ENCODE measurements around the gene DEFB132. TPM values are rescaled to one million over a fixed set of nuclear protein-coding genes. Genes with fewer than 3 reads are reported as not detected.

DEFB132 gene
- total and polyA plus RNA-seq, 2 of the 13 experiments (the other 11 are each of a cell fraction or from before 2014, with no cell fraction given): not detected

DNA sequence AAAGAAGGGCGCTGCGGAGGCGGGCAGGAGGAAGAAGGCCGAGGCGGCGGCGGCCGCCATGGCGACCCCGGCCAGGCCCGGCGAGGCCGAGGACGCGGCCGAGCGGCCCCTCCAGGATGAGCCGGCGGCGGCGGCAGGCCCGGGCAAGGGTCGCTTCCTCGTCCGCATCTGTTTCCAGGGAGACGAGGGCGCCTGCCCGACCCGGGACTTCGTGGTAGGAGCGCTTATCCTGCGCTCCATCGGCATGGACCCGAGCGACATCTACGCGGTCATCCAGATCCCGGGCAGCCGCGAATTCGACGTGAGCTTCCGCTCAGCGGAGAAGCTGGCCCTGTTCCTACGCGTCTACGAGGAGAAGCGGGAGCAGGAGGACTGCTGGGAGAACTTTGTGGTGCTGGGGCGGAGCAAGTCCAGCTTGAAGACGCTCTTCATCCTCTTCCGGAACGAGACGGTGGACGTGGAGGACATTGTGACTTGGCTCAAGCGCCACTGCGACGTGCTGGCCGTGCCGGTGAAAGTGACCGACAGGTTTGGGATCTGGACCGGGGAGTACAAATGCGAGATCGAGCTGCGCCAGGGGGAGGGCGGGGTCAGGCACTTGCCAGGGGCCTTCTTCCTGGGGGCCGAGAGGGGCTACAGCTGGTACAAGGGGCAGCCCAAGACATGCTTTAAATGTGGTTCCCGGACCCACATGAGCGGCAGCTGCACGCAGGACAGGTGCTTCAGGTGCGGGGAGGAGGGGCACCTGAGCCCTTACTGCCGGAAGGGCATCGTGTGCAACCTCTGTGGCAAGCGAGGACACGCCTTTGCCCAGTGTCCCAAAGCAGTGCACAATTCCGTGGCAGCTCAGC is 40.6 kb downstream of the DEFB132 start (continued):
- TF ChIP-seq EP300 (IDR thresholded peaks at IDR 0.05; ENCODE audit: low read depth in 2 of 2, low read length in 2 of 2) (no peak), EP300 (CRISPR knock-in tag; IDR thresholded peaks at IDR 0.05; ENCODE audit: borderline replicate concordance) (no peak), ZBTB3 (CRISPR knock-in tag; IDR thresholded peaks at IDR 0.05; ENCODE audit: borderline replicate concordance, low read depth) (no peak), RCOR2 (CRISPR knock-in tag; IDR thresholded peaks at IDR 0.05) (peak; percentile 22; the same call in 1 of the 2 replicates), TARDBP (CRISPR knock-in tag; IDR thresholded peaks at IDR 0.05) (peak; percentile 77), EEA1 (CRISPR knock-in tag; IDR thresholded peaks at IDR 0.05; ENCODE audit: borderline replicate concordance) (peak; percentile 88), PCBP2 (optimal IDR thresholded peaks at IDR 0.05; ENCODE audit: low read depth, low read length, poor library complexity, severe bottlenecking) (no peak), AGO1 (IDR thresholded peaks at IDR 0.05; ENCODE audit: low read depth, low read length, poor library complexity, severe bottlenecking) (peak; percentile 42), SMC3 (IDR thresholded peaks at IDR 0.05; ENCODE audit: low read length) (no peak; the same call in 1 of the 2 replicates), TOE1 (CRISPR knock-in tag; IDR thresholded peaks at IDR 0.05) (no peak)
- TF ChIP-seq, protein P1, sequence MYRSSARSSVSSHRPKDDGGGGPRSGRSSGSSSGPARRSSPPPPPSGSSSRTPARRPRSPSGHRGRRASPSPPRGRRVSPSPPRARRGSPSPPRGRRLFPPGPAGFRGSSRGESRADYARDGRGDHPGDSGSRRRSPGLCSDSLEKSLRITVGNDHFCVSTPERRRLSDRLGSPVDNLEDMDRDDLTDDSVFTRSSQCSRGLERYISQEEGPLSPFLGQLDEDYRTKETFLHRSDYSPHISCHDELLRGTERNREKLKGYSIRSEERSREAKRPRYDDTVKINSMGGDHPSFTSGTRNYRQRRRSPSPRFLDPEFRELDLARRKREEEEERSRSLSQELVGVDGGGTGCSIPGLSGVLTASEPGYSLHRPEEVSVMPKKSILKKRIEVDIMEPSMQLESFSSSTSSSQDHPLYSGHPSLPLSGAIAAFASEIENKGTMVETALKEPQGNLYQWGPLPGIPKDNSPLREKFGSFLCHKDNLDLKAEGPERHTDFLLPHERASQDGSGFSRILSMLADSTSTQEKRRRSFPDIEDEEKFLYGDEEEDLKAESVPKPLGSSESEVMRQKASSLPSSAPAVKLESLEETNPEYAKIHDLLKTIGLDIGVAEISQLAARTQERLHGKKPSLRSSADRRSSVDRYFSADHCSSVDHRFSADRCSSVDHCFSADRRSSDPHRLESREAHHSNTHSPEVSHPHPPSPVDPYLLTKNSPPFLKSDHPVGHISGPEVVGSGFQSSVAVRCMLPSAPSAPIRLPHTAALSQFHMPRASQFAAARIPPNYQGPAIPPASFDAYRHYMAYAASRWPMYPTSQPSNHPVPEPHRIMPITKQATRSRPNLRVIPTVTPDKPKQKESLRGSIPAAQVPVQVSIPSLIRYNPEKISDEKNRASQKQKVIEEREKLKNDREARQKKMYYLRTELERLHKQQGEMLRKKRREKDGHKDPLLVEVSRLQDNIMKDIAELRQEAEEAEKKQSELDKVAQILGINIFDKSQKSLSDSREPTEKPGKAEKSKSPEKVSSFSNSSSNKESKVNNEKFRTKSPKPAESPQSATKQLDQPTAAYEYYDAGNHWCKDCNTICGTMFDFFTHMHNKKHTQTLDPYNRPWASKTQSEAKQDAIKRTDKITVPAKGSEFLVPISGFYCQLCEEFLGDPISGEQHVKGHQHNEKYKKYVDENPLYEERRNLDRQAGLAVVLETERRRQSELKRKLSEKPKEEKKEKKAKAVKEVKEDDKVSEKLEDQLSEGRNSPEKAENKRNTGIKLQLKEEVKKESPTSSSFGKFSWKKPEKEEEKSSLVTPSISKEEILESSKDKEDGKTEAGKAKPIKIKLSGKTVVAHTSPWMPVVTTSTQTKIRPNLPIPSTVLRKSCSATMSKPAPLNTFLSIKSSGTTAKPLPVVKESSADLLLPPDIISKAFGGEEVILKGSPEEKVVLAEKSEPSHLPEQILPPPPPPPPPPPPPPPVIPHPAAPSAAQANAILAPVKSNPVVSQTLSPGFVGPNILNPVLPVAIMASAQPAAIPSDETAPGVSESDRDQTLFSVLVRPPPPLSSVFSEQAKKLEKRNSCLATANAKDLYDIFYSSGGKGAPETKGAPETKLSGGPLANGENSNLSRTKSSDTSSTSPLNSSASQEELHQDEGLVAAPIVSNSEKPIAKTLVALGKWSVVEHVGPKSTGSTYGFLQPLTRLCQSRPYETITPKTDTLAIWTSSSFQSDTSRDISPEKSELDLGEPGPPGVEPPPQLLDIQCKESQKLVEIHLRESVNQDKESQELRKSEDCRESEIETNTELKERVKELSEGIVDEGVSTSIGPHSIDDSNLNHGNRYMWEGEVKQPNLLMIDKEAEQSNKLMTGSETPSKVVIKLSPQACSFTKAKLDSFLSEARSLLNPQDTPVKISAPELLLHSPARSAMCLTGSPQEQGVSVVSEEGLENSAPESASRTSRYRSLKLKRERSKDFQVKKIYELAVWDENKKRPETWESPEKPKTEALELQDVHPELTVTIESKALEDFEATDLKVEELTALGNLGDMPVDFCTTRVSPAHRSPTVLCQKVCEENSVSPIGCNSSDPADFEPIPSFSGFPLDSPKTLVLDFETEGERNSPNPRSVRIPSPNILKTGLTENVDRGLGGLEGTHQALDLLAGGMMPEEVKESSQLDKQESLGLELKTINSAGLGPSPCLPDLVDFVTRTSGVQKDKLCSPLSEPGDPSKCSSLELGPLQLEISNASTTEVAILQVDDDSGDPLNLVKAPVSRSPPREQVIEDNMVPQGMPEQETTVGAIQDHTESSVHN (CRISPR knock-in tag; IDR thresholded peaks at IDR 0.05): peak; percentile 46; the same call in 1 of the 2 replicates
- TF ChIP-seq, protein P2, sequence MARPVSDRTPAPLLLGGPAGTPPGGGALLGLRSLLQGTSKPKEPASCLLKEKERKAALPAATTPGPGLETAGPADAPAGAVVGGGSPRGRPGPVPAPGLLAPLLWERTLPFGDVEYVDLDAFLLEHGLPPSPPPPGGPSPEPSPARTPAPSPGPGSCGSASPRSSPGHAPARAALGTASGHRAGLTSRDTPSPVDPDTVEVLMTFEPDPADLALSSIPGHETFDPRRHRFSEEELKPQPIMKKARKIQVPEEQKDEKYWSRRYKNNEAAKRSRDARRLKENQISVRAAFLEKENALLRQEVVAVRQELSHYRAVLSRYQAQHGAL (CRISPR knock-in tag; IDR thresholded peaks at IDR 0.05; ENCODE audit: not compliant biosample characterization): no peak
- TF ChIP-seq, protein P3, sequence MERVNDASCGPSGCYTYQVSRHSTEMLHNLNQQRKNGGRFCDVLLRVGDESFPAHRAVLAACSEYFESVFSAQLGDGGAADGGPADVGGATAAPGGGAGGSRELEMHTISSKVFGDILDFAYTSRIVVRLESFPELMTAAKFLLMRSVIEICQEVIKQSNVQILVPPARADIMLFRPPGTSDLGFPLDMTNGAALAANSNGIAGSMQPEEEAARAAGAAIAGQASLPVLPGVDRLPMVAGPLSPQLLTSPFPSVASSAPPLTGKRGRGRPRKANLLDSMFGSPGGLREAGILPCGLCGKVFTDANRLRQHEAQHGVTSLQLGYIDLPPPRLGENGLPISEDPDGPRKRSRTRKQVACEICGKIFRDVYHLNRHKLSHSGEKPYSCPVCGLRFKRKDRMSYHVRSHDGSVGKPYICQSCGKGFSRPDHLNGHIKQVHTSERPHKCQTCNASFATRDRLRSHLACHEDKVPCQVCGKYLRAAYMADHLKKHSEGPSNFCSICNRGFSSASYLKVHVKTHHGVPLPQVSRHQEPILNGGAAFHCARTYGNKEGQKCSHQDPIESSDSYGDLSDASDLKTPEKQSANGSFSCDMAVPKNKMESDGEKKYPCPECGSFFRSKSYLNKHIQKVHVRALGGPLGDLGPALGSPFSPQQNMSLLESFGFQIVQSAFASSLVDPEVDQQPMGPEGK (CRISPR knock-in tag; IDR thresholded peaks at IDR 0.05): peak; percentile 78
- TF ChIP-seq, protein P4, sequence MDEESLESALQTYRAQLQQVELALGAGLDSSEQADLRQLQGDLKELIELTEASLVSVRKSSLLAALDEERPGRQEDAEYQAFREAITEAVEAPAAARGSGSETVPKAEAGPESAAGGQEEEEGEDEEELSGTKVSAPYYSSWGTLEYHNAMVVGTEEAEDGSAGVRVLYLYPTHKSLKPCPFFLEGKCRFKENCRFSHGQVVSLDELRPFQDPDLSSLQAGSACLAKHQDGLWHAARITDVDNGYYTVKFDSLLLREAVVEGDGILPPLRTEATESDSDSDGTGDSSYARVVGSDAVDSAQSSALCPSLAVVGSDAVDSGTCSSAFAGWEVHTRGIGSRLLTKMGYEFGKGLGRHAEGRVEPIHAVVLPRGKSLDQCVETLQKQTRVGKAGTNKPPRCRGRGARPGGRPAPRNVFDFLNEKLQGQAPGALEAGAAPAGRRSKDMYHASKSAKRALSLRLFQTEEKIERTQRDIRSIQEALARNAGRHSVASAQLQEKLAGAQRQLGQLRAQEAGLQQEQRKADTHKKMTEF (CRISPR knock-in tag; IDR thresholded peaks at IDR 0.05): peak; percentile 65; the same call in 1 of the 2 replicates
- TF ChIP-seq, protein P5, sequence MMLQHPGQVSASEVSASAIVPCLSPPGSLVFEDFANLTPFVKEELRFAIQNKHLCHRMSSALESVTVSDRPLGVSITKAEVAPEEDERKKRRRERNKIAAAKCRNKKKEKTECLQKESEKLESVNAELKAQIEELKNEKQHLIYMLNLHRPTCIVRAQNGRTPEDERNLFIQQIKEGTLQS (CRISPR knock-in tag; IDR thresholded peaks at IDR 0.05): no peak; the same call in 1 of the 2 replicates

Data from HepG2 (cell line).